Left hindlimb (tissue), 1 donor: ENCODE measurements around the gene GNS.

Source experiments
- DNase-seq: peaks from one replicate; pipeline ENCODE4 v3.0.0-alpha.2; 2018

GNS gene

DNA sequence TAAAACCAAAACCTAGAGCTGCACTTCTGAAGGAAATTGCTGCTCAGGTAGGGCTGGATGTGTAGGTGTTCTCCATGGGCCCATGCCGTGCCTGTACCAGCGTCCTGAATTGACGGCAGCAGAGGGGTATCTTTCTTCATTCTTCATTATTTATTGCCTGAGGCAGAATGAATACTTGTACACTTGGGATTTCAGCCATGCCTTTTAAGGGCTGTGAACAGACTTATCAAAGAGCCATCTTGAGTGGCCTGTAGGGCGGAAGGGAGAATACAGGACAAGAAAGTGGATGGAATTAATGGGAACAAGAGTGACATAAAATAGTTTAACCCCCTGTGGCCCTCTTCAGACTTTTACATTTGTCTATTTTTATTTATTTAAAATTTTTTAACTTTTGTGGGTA lies 87.5 kb downstream of the GNS start:
- DNase-seq, result no peak

DNA sequence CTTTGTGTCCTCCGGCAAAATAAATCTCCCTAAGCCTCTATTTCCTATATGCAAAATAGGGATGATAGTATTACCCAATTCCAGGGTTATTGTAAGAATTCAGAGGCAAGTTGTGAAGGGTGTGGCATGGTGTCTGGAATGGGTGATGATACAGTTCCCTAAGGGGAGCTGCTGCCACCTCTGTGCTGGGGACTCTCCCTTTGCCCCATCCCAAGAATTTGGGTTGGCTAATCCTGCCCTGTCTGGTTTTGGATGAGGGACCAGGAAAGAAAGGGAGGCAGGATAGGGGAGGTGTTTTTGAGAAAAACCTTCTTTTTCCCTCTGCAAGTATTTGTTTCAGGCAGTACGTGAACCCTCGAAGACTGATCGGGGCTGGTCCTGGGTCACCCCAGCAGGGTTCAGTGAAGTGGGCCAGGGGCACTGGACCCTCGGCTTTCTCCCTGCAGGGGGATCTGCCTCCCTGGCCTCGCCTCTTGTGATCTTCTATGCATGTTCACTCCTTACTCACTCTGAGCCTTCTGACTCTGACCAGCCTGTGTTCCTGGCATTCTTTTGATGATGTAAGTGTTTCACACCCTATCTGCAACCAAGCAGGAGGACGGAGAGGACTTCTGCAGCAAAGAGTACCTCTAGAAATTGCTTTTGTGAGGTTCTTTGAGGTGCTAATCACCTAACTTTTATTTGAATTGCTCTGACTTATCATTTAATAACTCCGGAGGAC lies 88.1 kb downstream of the GNS start:
- no peak for DNase-seq

DNA sequence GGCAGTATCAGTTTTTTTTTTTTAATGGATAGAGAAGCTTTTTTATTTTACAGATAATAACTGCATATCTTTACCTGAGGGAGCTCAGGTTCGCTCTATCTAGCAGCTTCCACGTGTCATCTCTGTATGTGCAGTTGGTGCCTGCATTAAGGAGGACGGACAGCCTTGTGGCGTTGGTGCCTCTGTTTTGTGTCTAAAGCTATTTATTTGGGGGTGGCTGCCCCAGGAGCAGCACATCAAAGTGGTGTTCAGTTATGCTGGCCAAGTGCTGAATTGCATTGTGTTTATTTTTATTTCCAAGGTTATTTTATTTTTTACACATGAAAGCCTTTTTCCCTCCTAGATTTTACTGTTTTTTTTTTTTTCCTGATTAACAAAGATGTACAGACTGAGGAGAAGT lies 89.2 kb downstream of the GNS start:
- no peak for DNase-seq

DNA sequence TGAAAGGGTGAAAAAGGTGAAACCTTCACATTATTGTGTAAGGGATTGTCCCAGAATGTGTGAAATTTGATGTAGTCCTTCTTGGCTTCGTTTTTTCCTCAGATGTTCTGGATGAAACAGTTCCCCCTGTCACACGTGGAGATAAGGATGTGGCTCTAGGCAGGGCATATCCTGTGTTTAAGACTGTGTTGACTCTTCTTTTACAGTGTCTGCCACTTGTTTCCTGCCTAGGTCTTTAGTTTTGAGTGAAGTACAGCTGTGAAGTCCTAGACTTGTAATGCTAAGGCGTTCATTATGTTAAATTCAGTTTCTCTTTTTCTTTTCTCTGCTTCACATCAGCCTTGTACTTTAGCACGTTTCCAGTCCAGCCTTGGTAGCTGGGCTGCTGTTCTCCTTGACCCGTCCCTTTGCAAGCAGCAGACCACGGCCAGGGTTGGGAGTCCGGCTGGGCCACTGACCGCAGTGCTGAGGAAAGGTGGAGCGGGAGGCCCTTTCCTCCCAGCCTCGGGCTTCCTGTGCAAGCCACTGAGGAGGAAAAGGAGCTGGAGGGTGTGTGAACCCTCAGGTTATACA lies 89.8 kb downstream of the GNS start:
- DNase-seq, result no peak

DNA sequence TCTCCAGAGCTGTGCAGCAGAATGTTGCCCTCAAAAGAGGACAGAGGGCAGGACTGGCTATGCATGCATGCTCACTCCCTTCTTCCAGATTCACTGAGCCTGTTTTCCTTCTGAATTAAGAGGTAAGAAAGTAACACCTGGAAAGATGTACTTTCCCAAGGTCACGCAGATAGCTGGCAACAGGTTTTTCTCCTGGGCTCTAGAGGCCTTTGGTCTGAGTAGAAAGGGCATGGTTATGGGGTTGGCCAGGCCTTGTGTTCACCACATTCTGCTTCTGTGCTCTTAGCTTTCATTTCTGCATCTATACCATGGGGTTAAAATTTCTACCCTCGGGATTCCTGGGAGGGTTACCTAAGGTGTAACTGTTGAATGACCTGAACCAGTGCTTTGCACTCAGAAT lies 91.4 kb downstream of the GNS start:
- no peak for DNase-seq

- DNase-seq, result no peak
Observed at GRCh38 chr12:64666054-64666914, 92.9 kb downstream of the GNS start.

DNA sequence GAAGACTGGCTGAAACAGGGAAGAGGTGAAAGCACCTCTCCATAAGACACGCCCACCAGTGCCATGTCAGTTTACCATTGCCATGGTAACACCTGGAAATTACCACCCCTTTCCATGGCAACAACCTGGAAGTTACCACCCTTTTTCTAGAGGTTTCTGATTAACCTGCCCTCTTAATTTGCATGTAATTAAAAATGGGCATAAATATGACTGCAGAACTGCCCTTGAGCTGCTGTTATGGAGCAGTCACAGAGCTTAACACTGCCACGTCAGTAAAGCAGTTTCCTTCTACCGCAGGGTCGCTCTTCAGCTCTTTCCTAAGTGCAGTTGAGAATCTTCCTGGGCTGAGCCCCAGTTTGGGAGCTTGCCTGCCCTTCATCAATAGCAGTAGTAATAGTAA lies 93.7 kb downstream of the GNS start:
- DNase-seq, result no peak
